ENCODE results near the gene MFN1. TPM values are rescaled to one million over a fixed set of nuclear protein-coding genes. Genes with fewer than 3 reads are reported as not detected.

The MFN1 gene
- total RNA-seq, 1 experiment from 2014 or later = 45.2 TPM

DNA sequence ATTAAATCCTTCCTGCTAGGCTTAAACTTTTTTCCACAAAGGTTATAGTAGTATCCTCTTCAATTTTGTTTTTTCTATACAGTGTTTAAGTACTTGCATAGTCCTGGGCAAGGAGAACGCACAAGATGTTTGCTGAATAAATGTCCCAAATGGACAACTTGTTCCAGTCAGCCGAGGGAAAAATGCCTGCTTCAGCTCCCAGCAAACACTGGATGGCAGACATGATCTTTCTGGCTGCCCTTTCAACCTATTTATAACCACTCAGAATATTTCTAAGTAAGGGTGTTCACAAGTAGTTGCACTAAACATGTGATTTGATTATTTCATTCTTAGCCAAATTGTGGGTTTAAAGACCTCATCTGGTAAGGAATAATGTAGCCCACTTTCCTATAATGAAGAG lies 74.0 kb downstream of the MFN1 start:
- H2BK12ac ChIP-seq (ENCODE audit: insufficient read length, low read depth, low read length) = no peak overlapping the region
- no peak overlapping the region for H3K23ac ChIP-seq (ENCODE audit: insufficient read length, low read depth, low read length)
- H2BK15ac ChIP-seq (ENCODE audit: low read depth, low read length) = no peak overlapping the region
- Mint-ChIP-seq H3K4me1 (no peaks in the 10 kb centered on the region), H3K36me3 (ENCODE audit: insufficient read depth in 1 of 3, low read depth in 3 of 3) (peaks cover 4 to 25% (median 20%) of the 10 kb centered on the region in 3 experiments; a peak in 5 of 7 replicates), H3K4me3 (no peak overlapping the region), H3K27me3 (ENCODE audit: low read depth) (no peaks in the 10 kb centered on the region), H3K27ac (no peak overlapping the region), H3K9me3 (no peaks in the 10 kb centered on the region)
- no peak for DNase-seq
- H3K4me1 ChIP-seq (ENCODE audit: insufficient read depth, low read length) = no peaks in the 10 kb centered on the region
- no peak overlapping the region for H4K5ac ChIP-seq (ENCODE audit: insufficient read length, low read depth, low read length)
- no peak overlapping the region for H2AFZ ChIP-seq (ENCODE audit: low read length)
- H3K79me1 ChIP-seq (ENCODE audit: insufficient read depth, low read depth, low read length, poor library complexity, severe bottlenecking) = no peaks in the 10 kb centered on the region
- no peak overlapping the region for H2AK5ac ChIP-seq (ENCODE audit: insufficient read length, low read length)
- H3K9me3 ChIP-seq (ENCODE audit: control insufficient read depth, low read depth, low read length) = no peaks in the 10 kb centered on the region
- H3K79me2 ChIP-seq (ENCODE audit: insufficient read depth, low read length) = no peaks in the 10 kb centered on the region
- no peaks in the 10 kb centered on the region for H3K23me2 ChIP-seq (ENCODE audit: insufficient read length, low read depth, low read length, poor library complexity, severe bottlenecking)
- H3K27ac ChIP-seq (ENCODE audit: insufficient read length, low read depth, low read length) = no peak overlapping the region
- TF ChIP-seq, protein P1, sequence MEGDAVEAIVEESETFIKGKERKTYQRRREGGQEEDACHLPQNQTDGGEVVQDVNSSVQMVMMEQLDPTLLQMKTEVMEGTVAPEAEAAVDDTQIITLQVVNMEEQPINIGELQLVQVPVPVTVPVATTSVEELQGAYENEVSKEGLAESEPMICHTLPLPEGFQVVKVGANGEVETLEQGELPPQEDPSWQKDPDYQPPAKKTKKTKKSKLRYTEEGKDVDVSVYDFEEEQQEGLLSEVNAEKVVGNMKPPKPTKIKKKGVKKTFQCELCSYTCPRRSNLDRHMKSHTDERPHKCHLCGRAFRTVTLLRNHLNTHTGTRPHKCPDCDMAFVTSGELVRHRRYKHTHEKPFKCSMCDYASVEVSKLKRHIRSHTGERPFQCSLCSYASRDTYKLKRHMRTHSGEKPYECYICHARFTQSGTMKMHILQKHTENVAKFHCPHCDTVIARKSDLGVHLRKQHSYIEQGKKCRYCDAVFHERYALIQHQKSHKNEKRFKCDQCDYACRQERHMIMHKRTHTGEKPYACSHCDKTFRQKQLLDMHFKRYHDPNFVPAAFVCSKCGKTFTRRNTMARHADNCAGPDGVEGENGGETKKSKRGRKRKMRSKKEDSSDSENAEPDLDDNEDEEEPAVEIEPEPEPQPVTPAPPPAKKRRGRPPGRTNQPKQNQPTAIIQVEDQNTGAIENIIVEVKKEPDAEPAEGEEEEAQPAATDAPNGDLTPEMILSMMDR (conservative IDR thresholded peaks at IDR 0.05) = peak; percentile 54
- no CpG with 5 or more reads among the region's 2 CpGs for WGBS (ENCODE audit: extremely low coverage, insufficient read length, low lambda C conversion rate)
- H3K4me2 ChIP-seq (ENCODE audit: insufficient read depth, insufficient read length, low read length) = no peak overlapping the region
- no peak overlapping the region for H3K18ac ChIP-seq (ENCODE audit: insufficient read length, low read depth, low read length)
- H3T11ph ChIP-seq (ENCODE audit: low read length) = no peak overlapping the region
- H3K27me3 ChIP-seq (ENCODE audit: insufficient read depth, low read length) = no peaks in the 10 kb centered on the region
- H4K91ac ChIP-seq (ENCODE audit: insufficient read length, low read depth, low read length) = no peak overlapping the region
- no peak overlapping the region for H2BK120ac ChIP-seq (ENCODE audit: low read depth, low read length, poor library complexity, severe bottlenecking)
- no peak overlapping the region for H3K14ac ChIP-seq (ENCODE audit: insufficient read depth, low read length)
- no peak overlapping the region for H3K4ac ChIP-seq (ENCODE audit: low read depth, low read length)
- no peak overlapping the region for H2BK20ac ChIP-seq (ENCODE audit: low read depth, low read length, poor library complexity, severe bottlenecking)
- no peak overlapping the region for H2BK5ac ChIP-seq (ENCODE audit: insufficient read length, low read length)
- no peaks in the 10 kb centered on the region for H4K20me1 ChIP-seq (ENCODE audit: control insufficient read depth, insufficient read depth, insufficient read length)
- H3K9ac ChIP-seq (ENCODE audit: extremely low read depth, insufficient read length, low read length) = no peak overlapping the region
- no peak overlapping the region for H3K56ac ChIP-seq (ENCODE audit: insufficient read length, low read depth, low read length)
- H4K8ac ChIP-seq (replicated peaks; ENCODE audit: insufficient read length, low read depth, low read length) = no peak overlapping the region
